Gastroesophageal sphincter (tissue), 4 donors: ENCODE data around the gene SREBF2. TPM values are rescaled to one million over a fixed set of nuclear protein-coding genes. Genes with fewer than 3 reads are reported as not detected.

Source experiments
- ATAC-seq: fragments of 150-250 bp; one replicate; pipeline ENCODE4 v1.9.1; 2016; ENCODE audit warnings: mild to moderate bottlenecking, moderate library complexity
- H3K27ac ChIP-seq, 4 donors: fragments of 200-600 bp; sonication (generic) in 3 of 4; 1 replicate in 3 of 4; 2 replicates in 1 of 4; pipeline ENCODE4 v1.5.1; 2016 to 2019
- H3K27me3 ChIP-seq: fragments of 200-600 bp; sonication (generic); one replicate; pipeline ENCODE4 v1.5.1; 2019
- H3K36me3 ChIP-seq, 2 donors: fragments of 200-600 bp; sonication (generic); one replicate each; pipeline ENCODE4 v1.5.1; 2019; ENCODE audit warnings: control low read depth in 1 of 2
- H3K4me1 ChIP-seq, 3 donors: fragments of 200-600 bp; sonication (generic); 1 replicate in 2 of 3; 2 replicates in 1 of 3; pipeline ENCODE4 v1.5.1; 2016 to 2019; ENCODE audit warnings: control low read depth in 2 of 3
- H3K4me3 ChIP-seq, 2 donors: fragments of 200-600 bp; sonication (generic); one replicate each; pipeline ENCODE4 v1.5.1; 2019; ENCODE audit warnings: mild to moderate bottlenecking in 1 of 2, moderate library complexity in 1 of 2
- H3K9me3 ChIP-seq, 3 donors: fragments of 200-600 bp; sonication (generic); one replicate each; pipeline ENCODE4 v1.5.1; 2017 to 2019; ENCODE audit warnings: control low read depth in 2 of 3
- EP300 ChIP-seq: sonication (generic); formaldehyde crosslinking; IDR thresholded peaks from one replicate; pipeline ENCODE4 v1.6.1; 2017; ENCODE audit warnings: antibody characterized with exemption, mild to moderate bottlenecking
- POLR2A ChIP-seq, 2 donors: fragments of 450-650 bp; IDR thresholded peaks; one replicate each; pipeline ENCODE4 v1.6.1; 2017; ENCODE audit warnings: antibody characterized with exemption in 2 of 2, mild to moderate bottlenecking in 2 of 2, moderate library complexity in 1 of 2
- POLR2AphosphoS5 ChIP-seq: sonication (generic); formaldehyde crosslinking; IDR thresholded peaks from one replicate; pipeline ENCODE4 v1.6.1; 2017; ENCODE audit warnings: antibody characterized with exemption
- WGBS, 2 donors: methylation state at CpG; one replicate each; pipeline ENCODE4 v1.1.5; 2018; ENCODE audit warnings: low coverage in 1 of 2; 5-methylcytosine and 5-hydroxymethylcytosine counted together
- total RNA-seq, 4 donors: library from RNA; depleted of rRNA; stranded (reverse); fragments of >200 nt; gene quantifications; one replicate each; pipeline ENCODE4 v1.1.0, GENCODE V29; 2016
- TF ChIP-seq, protein P1 (sequence below), 4 experiments: fragments of 200-600 bp in 2 of 4; fragments of 450-650 bp in 2 of 4; sonication (generic) in 1 of 4; IDR thresholded peaks; one replicate each; pipeline ENCODE4 v1.5.1; 2017 to 2019; ENCODE audit warnings: antibody characterized with exemption in 4 of 4, mild to moderate bottlenecking in 2 of 4, moderate library complexity in 2 of 4

The SREBF2 gene
- total RNA-seq, 4 donors from 2014 or later: 39.7 to 101 (median 58.8) TPM

- peak; percentile 33 for ATAC-seq
- H3K4me1 ChIP-seq: peaks cover 0 to 29% (median 8%) of the 10 kb centered on the region in 3 donors
- no peak for TF ChIP-seq EP300
- TF ChIP-seq, protein P1, sequence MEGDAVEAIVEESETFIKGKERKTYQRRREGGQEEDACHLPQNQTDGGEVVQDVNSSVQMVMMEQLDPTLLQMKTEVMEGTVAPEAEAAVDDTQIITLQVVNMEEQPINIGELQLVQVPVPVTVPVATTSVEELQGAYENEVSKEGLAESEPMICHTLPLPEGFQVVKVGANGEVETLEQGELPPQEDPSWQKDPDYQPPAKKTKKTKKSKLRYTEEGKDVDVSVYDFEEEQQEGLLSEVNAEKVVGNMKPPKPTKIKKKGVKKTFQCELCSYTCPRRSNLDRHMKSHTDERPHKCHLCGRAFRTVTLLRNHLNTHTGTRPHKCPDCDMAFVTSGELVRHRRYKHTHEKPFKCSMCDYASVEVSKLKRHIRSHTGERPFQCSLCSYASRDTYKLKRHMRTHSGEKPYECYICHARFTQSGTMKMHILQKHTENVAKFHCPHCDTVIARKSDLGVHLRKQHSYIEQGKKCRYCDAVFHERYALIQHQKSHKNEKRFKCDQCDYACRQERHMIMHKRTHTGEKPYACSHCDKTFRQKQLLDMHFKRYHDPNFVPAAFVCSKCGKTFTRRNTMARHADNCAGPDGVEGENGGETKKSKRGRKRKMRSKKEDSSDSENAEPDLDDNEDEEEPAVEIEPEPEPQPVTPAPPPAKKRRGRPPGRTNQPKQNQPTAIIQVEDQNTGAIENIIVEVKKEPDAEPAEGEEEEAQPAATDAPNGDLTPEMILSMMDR (IDR thresholded peaks at IDR 0.05): peak in 1 of 4 experiments; percentile 35
- no peak for TF ChIP-seq POLR2A (IDR thresholded peaks at IDR 0.05)
- H3K27me3 ChIP-seq: no peaks in the 10 kb centered on the region
- peak overlapping the region; percentile 62 to 92 (median 90) for H3K27ac ChIP-seq
- no peaks in the 10 kb centered on the region for H3K36me3 ChIP-seq
- WGBS, 2 donors: 18 to 78% methylated on average over 3 to 12 of the region's 38 CpGs
- H3K9me3 ChIP-seq: no peaks in the 10 kb centered on the region
- H3K4me3 ChIP-seq: peak overlapping the region; percentile 45 to 93
Measured at GRCh38 chr22:41799486-41800347, 33.2 kb upstream of the SREBF2 start.

GRCh38 chr22:41800348-41801146 lies 32.4 kb upstream of the SREBF2 start, which contains the start of gene CCDC134:
TSS of gene CCDC134 (plus strand) at chr22:41800679. CDS start at chr22:41808891, 8,212 bp downstream.
- Histone ChIP-seq H3K9me3 (no peaks in the 10 kb centered on the region), H3K27ac (peak within 1 kb of the TSS; percentile 62 to 92 (median 90)), H3K36me3 (no peaks in the 10 kb centered on the region), H3K27me3 (no peaks in the 10 kb centered on the region), H3K4me1 (peaks cover 0 to 29% (median 8%) of the 10 kb centered on the region in 3 donors), H3K4me3 (peak within 1 kb of the TSS; percentile 45 to 93)
- WGBS, 2 donors: 0% methylated on average over 2 to 5 of the region's 52 CpGs
- TF ChIP-seq POLR2AphosphoS5 (peak; percentile 90), POLR2A (IDR thresholded peaks at IDR 0.05) (peak; percentile 48 to 67), EP300 (no peak)
- TF ChIP-seq, protein P1 (IDR thresholded peaks at IDR 0.05): no peak
- peak; percentile 98 for ATAC-seq

GRCh38 chr22:41801147-41801819 lies 31.6 kb upstream of the SREBF2 start:
- no peaks in the 10 kb centered on the region for H3K27me3 ChIP-seq
- no peaks in the 10 kb centered on the region for H3K36me3 ChIP-seq
- no peak for TF ChIP-seq EP300
- no peak for TF ChIP-seq POLR2AphosphoS5
- TF ChIP-seq POLR2A (IDR thresholded peaks at IDR 0.05): no peak
- TF ChIP-seq, protein P1 (IDR thresholded peaks at IDR 0.05): no peak
- WGBS, 2 donors: 50 to 68% methylated on average over 2 of the region's 4 CpGs
- H3K9me3 ChIP-seq: no peaks in the 10 kb centered on the region
- H3K4me1 ChIP-seq: peaks cover 0 to 29% (median 8%) of the 10 kb centered on the region in 3 donors
- H3K27ac ChIP-seq: peak overlapping the region in 3 of 4 donors; percentile 87 to 92 (median 92)
- no peak for ATAC-seq
- H3K4me3 ChIP-seq: peak overlapping the region; percentile 45 to 93

DNA sequence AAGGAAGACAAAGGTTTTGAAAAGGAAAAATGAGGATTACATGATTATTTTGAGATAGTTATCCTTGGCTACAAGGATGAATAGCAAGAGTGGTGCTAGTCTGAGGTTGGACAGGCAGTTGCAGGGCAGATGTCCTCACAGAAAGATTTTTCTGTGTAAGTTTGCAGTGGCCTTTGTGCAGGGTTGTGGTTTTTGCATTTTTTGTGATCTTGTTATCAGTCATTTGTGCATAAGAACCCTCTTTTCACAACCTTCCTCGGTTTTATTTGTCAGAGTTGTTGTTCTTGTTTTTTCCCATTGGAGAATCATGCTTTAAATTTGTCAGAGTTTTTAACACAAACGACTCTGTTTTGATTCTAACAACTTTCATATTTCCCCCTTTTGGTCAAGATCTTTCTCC lies 31.0 kb upstream of the SREBF2 start:
- no peak overlapping the region for H3K27ac ChIP-seq
- H3K36me3 ChIP-seq: no peaks in the 10 kb centered on the region
- no peaks in the 10 kb centered on the region for H3K27me3 ChIP-seq
- TF ChIP-seq POLR2AphosphoS5: no peak
- TF ChIP-seq POLR2A (IDR thresholded peaks at IDR 0.05): no peak
- TF ChIP-seq, protein P1 (IDR thresholded peaks at IDR 0.05): no peak
- TF ChIP-seq EP300: no peak
- WGBS, 2 donors: 49 to 100% methylated on average over 2 of the region's 2 CpGs
- ATAC-seq: no peak
- peaks cover 0 to 29% (median 8%) of the 10 kb centered on the region in 3 donors for H3K4me1 ChIP-seq
- H3K9me3 ChIP-seq: no peaks in the 10 kb centered on the region
- no peak overlapping the region for H3K4me3 ChIP-seq
